ENCODE data around the gene KLHL35.
A peak's percentile ranks its signal among the peaks of the same experiment; 100 is the strongest.

Gene KLHL35

DNA sequence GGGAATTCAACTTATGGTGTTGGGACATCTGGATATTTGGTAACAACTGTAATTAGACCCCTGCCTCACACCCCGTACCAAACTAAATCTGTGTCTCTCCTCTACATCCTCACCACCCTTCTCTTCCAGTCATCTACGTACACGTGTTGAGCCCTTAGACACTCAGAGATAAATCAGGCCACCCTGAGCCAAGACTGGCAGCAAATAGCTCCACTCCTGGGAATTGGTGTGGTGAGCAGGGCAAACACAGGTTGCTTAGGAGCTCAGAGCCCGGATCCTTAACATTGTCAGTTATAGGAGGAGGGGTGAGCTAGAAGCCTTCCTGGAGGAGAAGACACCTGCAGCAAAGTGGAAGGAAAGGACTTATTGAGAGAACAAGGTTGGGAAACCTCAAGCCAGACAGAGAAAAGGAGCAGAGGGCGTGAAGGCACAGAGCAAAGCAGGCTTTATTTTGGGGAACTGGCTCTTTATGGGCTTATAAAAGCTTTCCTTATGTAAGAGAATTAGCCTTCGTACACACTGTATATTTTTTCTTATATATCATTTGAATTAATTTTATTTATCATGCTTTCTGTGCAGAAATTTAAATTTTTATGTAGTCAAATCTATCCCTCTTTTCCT, 36.9 kb upstream of the KLHL35 start:
- no peak for DNase-seq

GRCh38 chr11:75468534-75469340, 35.7 kb upstream of the KLHL35 start:
- DNase-seq, result no peak

- no peak for DNase-seq
These were observed 34.9 kb upstream of the KLHL35 start for GRCh38 chr11:75467881-75468280.

DNA sequence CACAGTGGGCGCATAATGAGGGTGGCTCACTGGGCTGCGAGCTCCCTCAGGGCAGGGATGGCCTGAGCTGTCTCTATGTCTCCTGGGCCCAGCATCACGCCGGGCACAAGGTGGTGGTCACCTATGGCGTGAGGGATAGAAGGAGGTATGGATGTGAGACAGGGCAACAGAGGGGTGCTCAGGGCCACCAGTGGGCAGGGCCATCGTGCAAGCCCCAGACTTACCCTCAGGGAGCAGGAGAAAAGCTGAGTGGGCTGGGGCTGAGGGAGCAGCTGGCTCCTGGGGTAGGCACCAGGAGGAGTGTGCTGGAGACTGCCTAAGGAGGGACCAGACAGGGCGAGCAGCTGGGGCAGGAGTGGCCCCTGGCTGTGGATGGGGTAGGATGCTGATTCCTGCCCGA, 34.3 kb upstream of the KLHL35 start:
- DNase-seq, result no peak

GRCh38 chr11:75465701-75466531, 32.9 kb upstream of the KLHL35 start:
- DNase-seq, result no peak

- DNase-seq, result no peak
These were observed 30.2 kb upstream of the KLHL35 start for GRCh38 chr11:75463106-75463774.

GRCh38 chr11:75462117-75462653, 29.2 kb upstream of the KLHL35 start:
- no peak for DNase-seq

DNA sequence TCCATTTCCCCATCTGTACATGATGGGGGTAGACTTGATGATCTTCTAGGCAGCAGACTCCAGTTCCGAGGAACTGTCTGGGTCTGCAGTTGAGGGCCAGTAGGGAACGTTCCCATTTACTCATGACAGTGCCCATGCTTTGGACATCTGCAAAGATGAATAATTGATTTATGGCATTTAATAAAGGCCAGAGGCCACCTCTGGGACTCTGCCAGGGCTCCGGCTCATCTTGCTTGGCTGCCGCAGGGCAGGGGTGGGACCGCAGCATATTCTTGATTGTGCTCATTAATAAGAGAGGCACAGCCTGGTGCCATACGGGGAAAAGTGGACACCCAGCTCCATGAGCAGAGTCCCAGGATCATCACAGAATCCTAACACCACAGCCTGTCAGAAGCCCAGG, 28.1 kb upstream of the KLHL35 start:
- DNase-seq, result no peak

- DNase-seq, result no peak
These were observed 23.7 kb upstream of the KLHL35 start for GRCh38 chr11:75456596-75457183.

DNA sequence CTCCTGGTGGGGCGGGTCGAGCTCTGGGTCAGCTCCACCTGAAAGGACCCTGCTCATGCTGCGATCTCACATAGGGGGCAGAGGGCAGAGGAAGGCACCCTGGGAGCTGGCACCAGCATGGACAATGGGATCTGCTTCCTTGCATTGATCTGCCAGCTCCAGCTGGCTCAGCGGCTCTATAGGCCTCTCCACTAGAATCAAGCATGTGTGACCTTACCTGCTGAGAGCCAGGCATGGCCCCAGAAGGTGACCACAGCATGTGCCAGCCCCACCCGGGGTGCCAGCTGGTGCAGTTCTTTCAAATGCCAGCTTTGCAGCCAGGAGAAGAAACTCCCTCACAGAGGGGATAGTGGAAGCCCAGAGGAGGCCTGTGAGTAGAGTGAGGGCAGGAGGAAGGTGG, 22.0 kb upstream of the KLHL35 start:
- no peak for DNase-seq

DNA sequence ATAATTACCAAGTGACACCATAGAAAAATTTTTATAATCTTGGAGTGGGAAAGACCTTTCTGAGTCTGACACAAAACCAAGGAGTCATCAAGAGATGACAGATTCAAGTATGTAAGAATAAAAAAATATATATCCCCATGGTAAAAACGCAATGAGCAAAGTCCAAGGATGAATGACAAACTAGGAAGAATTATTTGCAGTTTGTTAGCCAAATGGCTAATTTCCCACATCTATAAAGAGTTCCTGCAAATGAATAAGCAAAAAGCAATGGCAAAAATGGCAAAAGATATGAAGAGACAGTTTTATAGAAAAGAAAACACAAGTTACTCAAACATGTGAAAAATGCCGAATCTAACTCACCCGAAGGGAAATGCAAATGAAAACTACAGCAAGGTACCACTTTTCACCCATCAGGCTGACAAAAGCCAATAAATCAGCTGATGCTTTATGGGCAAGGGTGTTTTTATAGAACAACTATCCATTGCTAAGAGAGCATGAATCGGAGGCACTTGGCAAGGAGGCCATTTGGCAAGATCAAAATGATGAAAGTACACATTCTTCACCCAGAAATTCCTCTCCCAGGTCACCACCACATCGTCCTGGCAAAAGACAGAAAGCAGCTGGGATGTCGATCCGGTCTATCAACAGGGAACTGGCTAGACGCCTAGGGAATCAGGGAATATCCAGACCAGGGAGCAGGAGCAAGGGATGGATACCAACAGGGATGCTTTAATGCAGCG, 21.1 kb upstream of the KLHL35 start:
- no peak for DNase-seq

GRCh38 chr11:75450826-75451821, 18.1 kb upstream of the KLHL35 start:
- peak; percentile 42 for DNase-seq

GRCh38 chr11:75450236-75450635, 17.2 kb upstream of the KLHL35 start:
- DNase-seq, result no peak

DNA sequence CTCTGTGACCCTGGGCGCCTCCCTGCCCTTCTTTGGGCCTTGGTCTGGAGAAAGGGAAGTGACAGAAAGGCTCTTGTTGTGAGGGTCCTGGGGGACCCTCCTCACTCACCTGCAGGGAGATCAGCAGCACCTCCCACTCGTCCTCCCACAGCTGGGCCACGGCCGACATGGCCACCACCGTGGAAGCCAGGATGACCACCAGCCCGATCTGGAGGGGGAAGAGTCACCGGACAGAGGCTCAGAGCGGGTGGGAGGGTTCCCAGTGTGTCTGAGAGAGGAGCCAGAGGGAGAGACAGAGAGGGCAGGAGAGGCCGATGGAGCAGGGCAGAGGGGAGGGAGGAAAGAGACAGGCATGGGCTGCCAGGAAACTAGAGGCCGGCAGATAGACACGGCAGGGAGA, 16.8 kb upstream of the KLHL35 start:
- DNase-seq, result no peak

DNA sequence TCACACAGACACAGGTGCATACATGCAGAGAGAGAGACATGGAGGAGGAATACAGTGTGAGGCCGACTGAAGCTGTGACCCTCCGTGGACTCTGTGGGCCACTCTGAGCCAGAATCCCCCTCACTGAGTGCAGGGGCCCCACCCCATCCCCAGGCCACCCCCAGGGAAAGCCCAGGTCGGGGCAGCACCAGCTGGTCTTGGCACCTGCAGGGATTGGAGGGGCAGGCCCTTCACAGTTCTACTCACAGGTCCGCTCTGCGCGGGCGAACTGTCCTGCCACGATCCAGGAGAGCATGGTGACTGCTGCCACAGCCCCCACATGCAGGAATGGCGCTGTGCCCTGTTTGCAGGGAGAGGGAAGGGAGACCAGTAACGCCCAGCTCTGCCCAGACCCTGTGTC, 16.3 kb upstream of the KLHL35 start:
- no peak for DNase-seq

DNA sequence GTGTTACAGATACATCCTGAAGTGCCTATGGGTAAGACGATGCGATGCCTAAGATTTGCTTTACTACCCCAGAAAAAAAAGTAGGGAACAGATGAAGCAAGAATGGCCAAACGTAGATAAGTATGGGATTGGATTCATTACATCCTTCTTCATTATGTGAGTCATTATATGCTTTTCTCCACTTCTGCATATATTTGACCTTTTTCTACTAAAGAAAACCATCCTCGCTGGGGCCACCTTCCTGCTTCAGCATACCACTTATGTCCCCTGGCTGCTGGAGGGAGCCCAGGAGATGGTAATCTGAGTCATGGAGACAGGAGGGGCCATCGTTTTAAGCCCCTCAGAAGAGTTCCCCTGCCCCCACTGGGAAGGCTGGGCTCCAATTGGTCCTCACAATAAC, 14.4 kb upstream of the KLHL35 start:
- DNase-seq, result no peak

- peak; percentile 81 for DNase-seq
These were observed 12.4 kb upstream of the KLHL35 start for GRCh38 chr11:75445315-75445953.

DNA sequence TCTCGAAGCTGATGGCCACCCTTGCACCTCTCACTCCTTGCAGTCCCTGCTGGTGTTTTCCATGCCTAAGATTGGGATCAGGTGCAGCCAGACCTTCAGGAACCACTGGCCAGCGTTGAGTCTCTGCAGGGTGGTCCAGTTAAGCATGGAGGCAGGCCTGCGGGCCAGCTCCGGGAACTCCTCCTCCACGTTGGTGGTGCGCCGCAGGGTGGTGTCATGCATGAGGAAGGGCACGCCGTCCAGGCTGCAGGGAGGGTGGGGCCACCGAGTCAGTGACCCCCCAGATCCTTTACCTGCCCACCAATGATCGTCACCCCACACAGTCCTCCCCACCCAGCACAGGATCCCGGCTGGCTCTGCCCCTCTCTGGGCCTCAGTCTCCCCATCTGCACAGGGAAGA, 10.0 kb upstream of the KLHL35 start:
- no peak for DNase-seq

GRCh38 chr11:75442161-75442885, 9.3 kb upstream of the KLHL35 start:
- no peak for DNase-seq
